ENCODE results near the gene CYLD.

DNA sequence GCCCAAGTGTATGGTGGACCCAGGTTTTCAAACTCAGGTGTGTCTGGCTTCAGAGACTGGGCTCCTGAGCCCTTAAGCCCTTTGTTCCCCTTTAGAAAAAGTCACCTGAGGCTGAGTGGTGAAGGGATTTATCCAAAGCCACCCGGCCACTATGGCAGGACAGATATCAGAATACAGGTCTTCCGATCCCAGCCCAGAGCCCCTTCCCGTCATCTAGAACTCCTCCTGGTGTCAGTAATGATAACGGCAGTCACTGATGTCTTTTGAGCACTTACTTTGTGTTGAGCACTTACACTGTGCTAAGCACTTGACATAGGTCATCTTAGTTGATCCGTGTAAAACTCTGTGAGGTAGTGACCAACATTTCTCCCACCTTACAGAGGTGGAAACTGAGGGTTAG is 31.9 kb upstream of the CYLD start:
- TF ChIP-seq, protein P1, sequence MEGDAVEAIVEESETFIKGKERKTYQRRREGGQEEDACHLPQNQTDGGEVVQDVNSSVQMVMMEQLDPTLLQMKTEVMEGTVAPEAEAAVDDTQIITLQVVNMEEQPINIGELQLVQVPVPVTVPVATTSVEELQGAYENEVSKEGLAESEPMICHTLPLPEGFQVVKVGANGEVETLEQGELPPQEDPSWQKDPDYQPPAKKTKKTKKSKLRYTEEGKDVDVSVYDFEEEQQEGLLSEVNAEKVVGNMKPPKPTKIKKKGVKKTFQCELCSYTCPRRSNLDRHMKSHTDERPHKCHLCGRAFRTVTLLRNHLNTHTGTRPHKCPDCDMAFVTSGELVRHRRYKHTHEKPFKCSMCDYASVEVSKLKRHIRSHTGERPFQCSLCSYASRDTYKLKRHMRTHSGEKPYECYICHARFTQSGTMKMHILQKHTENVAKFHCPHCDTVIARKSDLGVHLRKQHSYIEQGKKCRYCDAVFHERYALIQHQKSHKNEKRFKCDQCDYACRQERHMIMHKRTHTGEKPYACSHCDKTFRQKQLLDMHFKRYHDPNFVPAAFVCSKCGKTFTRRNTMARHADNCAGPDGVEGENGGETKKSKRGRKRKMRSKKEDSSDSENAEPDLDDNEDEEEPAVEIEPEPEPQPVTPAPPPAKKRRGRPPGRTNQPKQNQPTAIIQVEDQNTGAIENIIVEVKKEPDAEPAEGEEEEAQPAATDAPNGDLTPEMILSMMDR (IDR thresholded peaks at IDR 0.05; ENCODE audit: extremely low read depth in 1 of 2, insufficient read depth in 1 of 2, low read depth in 1 of 2, low read length in 2 of 2) = no peak
- no peak for TF ChIP-seq POLR2AphosphoS5 (IDR thresholded peaks at IDR 0.05; ENCODE audit: insufficient read depth, low read depth, low read length)
- TF ChIP-seq POLR2A (IDR thresholded peaks at IDR 0.05; ENCODE audit: low read depth, low read length) = no peak

Data from endothelial cell of umbilical vein (primary cell).